Activated CD8-positive, alpha-beta memory T cell treated with anti-CD3 and anti-CD28 coated beads, Interleukin-2, amount 50 U/mL, for 1 hour (primary cell): Measurements from ENCODE around the gene SESN2.

Source experiments
- DNase-seq: peaks from one replicate; pipeline ENCODE4 v3.0.0-alpha.2; 2020; ENCODE audit errors: extremely low read depth

SESN2 gene

DNA sequence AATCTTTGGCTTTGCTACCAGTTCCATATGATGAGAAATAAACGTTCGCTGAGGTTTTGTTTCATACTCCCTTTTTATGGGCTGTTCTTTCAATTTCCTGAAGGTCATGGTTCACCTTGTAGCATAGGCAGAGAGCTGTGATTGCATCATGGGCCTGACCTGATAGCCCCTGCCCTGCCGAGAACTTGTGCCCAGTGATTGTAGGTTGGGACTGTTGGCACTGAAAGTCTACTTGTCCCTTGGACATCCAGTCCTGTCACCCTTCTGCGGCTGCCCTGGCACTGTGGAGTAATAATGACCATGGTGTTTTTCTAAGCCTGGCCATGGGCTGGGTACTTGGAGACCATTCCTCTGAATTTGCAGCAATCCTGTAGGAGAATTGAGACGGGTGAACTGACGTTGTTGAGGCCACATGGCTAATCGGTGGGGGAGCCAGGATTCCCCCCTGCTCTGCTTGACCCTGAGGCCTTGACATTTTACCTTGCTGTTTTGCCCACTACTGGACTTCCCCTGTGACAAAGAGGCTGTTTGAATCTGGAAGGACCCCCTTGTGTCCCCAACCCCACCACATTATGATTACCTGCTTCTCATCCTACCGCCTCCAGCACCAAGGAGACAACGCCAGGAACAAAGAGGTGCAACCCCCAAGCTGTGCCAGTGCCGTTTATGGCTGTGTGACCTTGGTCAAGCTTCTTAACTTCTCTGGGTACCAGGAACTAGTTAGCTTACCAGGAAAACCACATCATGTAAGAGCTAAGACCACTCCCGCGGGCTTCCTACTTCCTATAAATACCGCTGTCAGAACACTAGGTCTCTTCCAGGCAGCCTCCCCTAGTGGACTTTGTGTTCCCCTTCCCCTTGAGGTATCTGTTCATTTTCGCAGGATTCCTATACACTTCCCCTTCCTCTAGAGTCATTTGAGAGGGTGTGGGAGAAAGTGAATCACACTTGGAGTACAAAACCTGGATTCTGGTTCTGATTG, 23.4 kb downstream of the SESN2 start:
- DNase-seq, result no peak

- DNase-seq, result no peak
Measured at GRCh38 chr1:28286111-28286510, 26.8 kb downstream of the SESN2 start.

DNA sequence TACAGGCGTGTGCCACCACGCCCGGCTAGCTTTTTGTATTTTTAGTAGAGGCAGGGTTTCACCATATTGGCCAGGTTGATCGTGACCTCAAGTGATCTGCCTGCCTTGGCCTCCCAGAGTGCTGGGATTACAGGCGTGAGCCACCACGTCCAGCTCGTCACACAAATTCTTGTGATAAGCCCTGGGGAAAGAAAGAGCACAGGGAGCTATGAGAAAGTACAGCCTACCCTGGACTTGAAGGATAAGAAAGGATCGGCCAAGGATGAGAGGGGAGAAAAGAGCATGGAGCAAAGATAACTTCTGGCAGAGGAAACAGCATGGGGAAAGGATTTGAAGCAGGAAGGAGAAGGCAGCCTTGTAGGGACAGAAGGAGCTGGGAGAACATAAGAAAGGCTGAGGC, 29.2 kb downstream of the SESN2 start:
- no peak for DNase-seq

GRCh38 chr1:28290851-28291250, 31.5 kb downstream of the SESN2 start:
- DNase-seq, result no peak

- no peak for DNase-seq
Measured at GRCh38 chr1:28291711-28292110, 32.4 kb downstream of the SESN2 start.

GRCh38 chr1:28295936-28296335, 36.6 kb downstream of the SESN2 start:
- no peak for DNase-seq

DNA sequence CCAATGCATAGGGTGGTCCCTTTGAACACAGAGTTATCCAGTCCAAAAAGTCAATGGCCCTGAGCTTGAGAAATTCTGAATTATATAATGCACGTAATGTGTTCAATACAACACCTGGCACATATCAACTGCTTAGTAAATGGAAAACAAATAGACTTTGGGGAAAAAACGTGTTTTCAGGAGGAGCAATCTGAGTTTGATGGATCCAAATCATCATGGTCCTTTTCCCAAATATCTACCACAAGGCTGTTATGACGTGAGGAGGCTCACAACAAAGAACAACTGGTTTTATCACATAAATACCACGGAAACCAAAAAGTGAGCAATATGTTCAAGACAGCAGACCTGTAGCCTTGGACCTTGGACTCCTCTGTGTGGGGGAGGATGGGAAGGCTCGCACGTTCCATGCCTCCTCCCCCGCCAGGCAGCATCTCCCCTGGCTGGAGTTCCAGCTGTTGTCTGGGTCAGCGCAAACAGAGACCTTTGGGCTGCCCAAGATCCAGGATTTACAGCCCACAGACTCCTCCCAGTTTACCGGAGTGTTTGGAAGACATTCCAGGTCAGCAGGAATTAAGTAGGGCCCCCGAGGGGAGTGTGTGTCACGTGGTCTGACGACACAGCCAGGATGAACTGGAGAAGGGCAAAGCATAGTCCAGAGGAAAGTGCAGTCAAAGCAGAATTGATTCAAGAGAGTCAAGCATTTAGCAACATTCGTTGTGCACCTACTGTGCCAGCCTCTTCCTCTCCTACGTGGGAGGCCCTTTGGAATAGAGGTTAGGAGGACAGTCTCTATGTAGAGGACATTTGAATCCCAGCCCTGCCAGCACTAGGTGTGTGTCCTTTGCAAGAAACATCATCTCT, 37.3 kb downstream of the SESN2 start:
- no peak for DNase-seq

DNA sequence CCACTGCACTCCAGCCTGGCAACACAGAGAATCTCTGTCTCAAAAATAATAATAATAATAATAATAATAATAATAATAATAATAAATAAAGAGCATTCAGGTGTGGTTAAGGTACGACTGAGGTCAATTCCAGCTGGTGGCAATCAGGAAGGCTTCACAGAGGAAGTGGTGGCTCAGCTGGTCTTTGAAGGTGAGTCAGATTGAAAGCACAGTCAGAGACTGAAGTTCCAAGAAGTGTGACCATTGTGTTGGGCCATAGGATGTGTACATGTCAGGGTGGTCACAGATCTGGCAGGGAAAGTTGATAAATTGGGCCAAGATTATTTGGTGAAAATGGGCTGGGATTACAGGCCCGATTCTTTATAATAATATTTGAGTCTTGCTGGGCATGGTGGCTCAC, 38.5 kb downstream of the SESN2 start:
- no peak for DNase-seq

- no peak for DNase-seq
Measured at GRCh38 chr1:28298438-28298837, 39.1 kb downstream of the SESN2 start.

DNA sequence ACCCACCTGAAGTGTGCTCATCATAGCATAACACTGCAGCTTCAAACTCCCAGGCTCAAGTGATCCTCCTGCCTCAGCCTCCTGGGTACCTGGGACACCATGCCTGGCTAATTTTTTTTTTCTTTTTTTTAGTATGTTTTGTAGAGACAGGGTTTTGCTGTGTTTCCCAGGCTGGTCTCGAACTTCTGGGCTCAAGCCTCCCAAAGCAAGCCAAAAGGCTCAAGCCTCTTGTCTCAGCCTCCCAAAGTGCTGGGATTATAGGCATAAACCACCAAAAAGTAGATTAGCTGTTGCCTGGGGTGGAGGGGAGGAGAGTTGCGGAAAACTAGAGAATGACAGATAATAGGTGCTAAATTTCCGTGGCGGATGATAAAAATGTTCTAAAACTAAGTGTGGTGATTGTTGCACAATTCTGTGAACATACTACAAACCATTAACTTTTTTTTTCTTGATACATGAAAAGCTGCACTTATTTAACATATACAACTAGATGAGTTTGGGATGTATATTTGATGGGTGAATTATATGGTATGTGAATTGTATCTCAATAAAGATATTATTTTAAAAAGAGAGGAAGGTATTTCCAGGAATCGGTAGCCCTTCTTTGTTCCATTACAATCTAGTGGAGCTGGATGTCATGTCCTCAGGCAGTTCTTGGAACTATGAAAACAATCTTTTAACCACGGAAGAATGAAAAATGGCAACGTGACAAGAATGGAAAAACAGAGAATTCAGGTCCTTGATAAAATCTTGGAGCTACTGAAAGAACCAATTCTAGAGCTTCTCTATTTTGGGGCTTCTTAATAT, 42.3 kb downstream of the SESN2 start:
- no peak for DNase-seq

- DNase-seq, result no peak
Measured at GRCh38 chr1:28302247-28302646, 42.9 kb downstream of the SESN2 start.

GRCh38 chr1:28306301-28306949, 47.1 kb downstream of the SESN2 start:
- no peak for DNase-seq

GRCh38 chr1:28308750-28309149, 49.4 kb downstream of the SESN2 start:
- DNase-seq, result no peak

GRCh38 chr1:28309702-28310101, 50.4 kb downstream of the SESN2 start:
- DNase-seq, result no peak

DNA sequence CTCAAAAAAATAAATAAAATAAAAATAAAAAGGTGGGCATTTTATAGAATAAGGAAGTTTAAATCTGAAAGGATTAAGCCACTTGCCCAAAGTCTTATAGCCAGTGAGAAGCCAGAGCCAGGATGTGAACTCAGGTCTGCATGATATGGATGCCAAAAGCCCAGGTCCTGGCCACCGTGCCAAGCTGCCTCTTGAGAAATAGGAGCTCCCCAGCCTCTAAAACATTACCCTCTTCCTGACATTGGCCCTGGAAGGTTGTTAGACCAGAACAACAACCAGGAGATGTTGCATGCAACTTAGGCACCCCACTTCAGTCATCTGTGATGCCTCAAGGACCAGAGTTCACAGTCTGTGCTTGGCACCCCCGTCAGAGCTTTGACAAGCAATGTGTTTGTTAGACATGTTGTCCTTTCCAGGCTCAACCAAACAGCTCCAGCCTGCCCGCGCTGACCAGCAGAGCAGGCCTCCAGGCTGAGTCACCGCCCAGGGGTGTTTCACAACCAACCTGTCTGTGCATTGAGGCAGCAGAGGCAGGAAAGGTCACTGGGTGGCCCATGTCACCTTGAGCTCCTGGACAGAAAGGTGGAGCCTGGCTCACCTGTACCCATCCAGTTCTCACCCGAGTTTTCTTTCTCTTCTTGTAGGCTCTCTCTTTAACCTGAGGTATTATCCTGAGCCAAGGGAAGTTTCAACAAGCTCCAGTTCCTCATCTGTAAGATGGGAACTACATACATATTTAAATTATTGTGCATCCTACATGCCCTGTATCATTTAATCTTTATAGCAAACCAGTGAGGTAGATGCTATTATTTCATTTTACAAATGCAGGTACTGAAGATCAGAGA, 54.6 kb downstream of the SESN2 start:
- no peak for DNase-seq

GRCh38 chr1:28314547-28314941, 55.2 kb downstream of the SESN2 start:
- DNase-seq, result no peak

- no peak for DNase-seq
Measured at GRCh38 chr1:28317014-28317413, 57.7 kb downstream of the SESN2 start.

- no peak for DNase-seq
Measured at GRCh38 chr1:28322194-28322593, 62.9 kb downstream of the SESN2 start.

DNA sequence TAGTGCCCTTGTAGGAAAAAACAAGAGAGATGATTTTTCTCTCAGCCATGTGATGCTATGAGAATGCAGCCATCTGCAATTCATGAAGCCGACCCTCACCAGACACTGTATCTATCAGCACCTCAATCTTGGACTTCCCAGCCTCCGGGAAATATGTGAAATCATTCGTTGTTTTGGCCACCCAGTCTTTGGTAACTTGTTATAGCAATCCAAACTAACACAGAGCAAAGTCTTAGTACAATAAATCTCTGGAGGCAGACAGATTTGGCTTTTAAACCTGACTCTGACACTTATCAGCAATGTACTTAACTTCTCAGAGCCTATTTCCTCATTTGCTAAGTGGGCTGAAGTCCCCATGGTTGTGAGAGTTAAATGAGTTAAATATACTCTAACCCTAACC, 64.4 kb downstream of the SESN2 start:
- DNase-seq, result no peak

GRCh38 chr1:28326515-28326914, 67.2 kb downstream of the SESN2 start:
- no peak for DNase-seq
